HG03457 (cell line): ENCODE measurements around the gene PRF1.

Source experiments
- ATAC-seq: cut with Tn5 transposase; IDR thresholded peaks from one replicate; pipeline ENCODE4 v1.9.1; 2021; ENCODE audit warnings: moderate number of reproducible peaks; ENCODE audit not compliant: unreplicated experiment

PRF1 gene

GRCh38 chr10:70578371-70578947 is 24.1 kb downstream of the PRF1 start:
- peak; percentile 43 for ATAC-seq

DNA sequence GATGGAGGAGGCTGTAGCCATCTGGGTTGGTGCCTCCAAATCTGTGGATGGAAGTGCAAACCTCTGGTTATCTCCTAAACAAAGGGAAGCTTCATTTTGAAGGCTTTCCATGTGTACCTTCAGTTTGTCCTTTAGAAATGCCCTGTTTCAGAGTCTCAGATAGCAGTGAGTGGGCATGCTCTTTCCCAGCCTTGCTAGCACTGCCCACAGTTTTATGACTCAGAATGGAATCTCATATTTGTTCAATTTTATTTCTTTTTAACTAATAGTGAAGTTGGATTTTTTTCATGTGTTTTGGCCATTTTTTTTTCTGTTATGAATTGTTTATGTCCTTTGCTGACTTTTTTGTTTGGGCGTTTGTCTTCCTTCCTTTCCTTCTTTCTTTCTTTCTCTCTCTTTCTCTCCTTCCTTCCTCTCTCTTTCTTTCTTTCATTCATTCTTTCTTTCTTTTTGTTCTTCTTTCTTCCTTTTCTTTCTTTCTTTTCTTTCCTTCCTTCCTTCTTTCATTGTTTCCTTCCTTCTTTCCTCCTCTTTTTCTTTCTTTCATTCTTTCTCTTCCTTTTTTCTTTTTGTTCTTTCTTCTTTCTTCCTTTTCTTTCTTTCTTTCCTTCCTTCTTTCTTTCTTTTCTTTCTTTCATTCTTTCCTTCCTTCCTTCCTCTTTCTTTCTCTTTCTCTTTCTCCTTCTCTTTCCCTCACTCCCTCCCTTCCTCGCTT is 25.6 kb downstream of the PRF1 start:
- ATAC-seq: no peak

DNA sequence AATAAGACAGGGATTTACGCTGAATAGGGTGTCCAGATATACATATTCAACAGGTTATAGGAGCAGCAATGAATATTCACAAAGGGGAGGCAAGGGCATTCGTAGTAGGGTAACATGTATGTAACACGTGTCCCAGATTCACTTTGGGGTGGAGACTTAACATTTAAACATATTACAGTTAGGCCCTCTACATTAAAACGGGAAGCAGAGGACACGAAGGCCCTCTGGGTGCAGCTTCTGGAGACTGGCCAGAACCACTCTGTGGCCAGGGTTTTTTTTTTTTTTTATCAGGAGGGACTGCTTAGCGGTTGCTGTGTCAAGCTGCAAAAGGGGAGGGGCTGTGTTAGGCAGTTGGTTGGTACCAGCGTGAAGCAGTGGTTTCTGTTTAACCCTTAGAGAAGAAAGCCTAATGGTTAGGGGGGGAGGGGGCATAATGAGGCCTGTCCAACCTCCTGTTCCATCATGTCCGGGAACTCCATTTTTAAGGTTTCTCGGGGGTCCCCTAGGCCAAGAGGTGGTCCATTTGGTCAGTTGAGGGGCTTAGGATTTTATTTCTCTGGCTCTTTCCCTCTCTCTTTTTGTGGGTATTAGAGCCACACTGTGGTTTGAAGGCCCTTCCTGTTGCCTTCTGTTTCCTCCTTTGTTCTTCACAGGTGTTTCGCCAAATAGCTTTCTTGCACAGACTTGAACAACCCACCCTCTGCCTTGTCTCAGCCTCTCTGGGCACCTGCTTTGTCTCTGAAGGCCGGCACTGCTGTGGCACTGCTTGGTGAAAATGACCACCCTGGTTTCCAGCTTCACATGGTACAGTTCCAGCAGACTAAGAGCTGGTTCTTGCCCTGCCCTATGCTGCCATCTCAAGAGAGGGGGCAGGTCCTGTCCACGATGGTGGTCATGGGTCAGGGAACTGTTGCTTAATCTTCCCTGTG is 26.4 kb downstream of the PRF1 start:
- no peak for ATAC-seq

- no peak for ATAC-seq
Measured at GRCh38 chr10:70575486-70575873, 27.1 kb downstream of the PRF1 start.

- ATAC-seq: no peak
Measured at GRCh38 chr10:70573599-70574506, 28.7 kb downstream of the PRF1 start.

- ATAC-seq: no peak
Measured at GRCh38 chr10:70571636-70572439, 30.7 kb downstream of the PRF1 start.

- ATAC-seq: no peak
Measured at GRCh38 chr10:70571236-70571635, 31.3 kb downstream of the PRF1 start.

DNA sequence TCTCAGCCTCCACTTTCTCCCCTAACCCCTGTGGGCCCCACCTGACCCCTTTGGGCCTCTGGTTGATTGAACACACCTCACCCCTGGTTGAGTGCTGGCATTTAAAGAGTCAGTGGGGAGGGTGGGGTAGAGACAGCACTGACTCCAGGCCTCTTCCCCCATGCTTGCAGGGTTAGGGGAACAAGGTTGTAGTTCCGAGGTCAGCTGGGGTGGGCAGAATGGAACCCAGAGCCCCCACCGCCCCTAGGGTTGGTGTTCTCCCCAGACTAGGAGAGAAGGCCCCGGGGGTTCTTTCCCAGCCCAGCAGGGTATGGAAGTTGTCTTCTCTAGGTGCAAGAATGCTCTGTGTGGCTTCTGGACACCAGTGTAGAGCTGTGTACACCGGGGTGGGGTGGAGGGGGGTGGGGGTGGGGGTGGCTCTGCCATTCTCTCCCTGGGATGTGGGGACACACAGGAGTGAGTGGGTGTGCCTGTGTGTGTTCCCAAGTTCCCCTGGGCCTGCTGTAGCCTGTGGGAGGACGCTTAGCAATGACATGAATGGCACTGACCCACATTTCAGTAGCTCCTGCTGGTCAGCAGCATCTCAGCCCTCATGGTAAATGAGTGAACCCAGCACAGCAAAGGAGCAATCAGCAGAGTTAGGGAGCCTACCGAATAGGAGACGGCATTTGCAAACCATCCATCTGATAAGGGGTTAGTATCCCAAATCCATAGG is 33.6 kb downstream of the PRF1 start:
- no peak for ATAC-seq

DNA sequence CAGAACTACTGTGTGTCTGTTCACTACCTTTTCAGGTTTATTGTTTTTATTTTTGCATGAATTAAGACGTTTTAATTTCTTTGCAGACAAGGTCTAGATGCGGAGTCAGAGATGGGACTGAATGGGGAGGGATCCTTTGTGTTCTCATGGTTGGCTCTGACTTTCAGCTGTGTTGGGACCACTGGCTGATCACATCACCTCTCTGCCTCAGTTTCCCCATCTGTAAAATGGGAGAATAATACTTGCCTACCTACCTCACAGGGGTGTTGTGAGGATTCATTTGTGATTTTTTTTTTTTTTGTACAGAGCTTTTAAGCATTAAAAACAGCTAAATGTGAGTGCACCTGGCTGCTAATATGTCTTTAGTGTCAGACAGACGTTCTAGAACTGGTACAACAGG is 34.4 kb downstream of the PRF1 start:
- ATAC-seq: no peak

GRCh38 chr10:70567603-70568002 is 34.9 kb downstream of the PRF1 start:
- no peak for ATAC-seq

DNA sequence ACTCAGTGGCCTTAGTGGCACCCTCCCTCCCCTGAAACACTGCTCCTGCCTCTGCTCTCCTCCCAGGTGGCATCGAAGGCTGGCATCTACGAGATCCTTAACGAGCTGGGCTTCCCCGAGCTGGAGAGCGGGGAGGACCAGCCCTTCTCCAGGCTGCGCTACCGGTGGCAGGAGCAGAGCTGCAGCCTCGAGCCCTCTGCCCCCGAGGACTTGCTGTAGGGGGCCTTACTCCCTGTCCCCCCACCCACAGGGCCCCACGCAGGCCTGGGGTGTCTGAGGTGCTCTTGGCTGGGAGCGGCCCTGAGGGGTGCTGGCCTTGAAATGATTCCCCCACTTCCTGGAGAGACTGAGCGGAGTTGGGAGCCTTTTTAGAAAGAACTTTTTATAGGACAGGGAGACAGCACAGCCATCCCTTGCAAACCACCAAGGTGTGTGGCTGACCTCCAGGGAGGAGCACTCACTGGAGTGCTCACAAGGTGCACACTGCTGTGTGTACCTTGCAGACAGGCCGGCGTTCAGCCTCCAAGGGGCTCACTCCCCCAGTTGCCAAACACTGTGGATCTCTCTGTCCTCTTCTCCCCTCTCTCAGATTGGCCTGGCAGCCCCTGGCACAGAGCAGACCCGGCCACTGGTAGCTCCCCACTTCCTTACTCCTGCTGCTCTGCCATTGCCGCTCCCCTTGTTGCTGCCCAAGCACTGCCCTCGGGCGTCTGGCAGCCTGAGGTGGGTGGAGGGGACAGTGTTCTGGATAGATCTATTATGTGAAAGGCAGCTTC is 35.8 kb downstream of the PRF1 start:
- no peak for ATAC-seq

- no peak for ATAC-seq
Measured at GRCh38 chr10:70565556-70566514, 36.7 kb downstream of the PRF1 start.

DNA sequence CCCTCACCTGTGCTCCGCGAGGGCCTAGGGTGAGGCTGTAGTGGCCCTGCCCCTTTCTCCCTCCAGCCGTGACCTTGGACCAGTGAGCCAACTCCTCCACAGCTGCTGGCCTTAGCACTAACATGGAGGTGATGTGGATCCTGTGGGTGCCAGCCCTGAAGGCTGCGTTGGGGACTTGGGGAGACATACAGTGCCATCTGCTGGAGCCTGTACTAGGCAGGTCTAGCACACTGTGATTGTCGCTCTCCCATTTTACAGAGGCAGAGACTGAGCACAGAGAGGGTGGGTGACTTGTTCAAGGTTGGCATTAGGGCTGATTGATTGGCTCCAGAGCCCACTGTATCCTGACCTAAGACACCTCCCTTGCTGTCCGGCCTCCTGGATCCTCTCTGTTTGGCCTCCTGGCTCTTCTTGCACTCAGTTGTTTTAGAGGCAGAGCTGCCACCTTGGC is 37.6 kb downstream of the PRF1 start:
- ATAC-seq: no peak

DNA sequence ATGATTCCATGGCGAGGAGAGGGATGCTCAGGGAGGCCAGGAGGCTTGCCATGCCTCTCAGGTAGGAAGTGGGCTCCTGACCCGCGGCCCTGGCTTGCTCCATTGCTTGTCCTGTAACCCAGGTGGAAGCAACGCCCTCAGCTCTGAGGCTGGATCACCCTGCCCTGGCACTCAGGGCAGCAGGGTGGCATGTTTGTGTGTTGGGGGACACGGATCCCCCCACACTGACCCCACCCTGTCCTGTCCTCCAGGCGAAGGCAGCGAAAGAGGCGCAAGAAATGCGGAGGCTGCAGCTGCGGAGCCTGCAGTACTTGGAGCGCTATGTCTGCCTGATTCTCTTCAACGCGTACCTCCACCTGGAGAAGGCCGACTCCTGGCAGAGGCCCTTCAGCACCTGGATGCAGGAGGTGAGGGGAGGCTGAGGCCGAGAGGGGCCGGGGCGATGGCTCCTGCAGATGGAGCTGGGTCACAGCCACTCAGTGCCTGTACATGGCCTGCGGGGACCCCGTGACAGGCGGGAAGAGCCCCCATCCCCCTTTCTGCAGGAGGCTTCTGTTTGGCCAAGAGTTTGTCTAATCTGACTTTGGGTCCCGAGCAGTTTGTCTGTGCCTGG is 38.3 kb downstream of the PRF1 start:
- ATAC-seq: no peak

- no peak for ATAC-seq
Measured at GRCh38 chr10:70563230-70563629, 39.3 kb downstream of the PRF1 start.

DNA sequence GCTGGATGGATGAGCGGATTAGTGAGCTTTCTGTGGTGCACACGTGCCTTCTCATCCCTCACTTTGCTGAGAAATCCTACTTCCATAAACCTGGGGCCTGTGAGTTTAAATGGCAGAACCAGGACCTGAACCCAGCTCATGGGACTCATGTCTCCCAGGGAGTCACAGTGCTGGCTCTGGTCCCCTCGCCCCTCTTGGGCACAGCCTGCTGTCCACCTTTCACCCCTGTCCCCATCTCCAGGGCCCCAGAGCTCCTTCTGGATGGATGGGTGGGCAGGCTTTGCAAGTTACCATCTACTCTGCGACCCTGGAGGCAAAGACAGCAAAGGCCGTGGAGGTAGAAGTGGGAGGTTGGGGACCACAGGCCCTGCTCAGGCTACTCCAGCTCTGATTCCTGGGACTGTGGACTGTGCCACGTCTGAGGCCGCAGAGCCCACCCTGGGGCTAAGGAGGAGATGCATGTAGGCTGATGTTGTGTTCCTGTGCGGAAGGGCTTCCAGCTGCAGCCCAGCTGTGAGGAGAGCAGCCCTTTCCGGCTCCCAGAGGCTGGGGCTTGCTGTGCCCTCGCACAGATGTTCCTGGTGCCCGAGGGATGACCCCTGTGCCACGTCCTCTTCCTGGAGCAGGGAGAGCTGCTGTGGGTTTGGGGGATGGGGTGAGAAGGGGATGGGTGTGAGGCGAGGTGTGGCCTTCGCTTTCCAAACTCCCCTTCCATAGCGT is 40.3 kb downstream of the PRF1 start:
- ATAC-seq: no peak
